Measurements from ENCODE around the gene RAB44.
"Not testable (repeated sequence)": the region's sequence is repeated elsewhere in the genome, so short reads cannot be mapped to it uniquely, and the experiment has no call there.

RAB44 gene

DNA sequence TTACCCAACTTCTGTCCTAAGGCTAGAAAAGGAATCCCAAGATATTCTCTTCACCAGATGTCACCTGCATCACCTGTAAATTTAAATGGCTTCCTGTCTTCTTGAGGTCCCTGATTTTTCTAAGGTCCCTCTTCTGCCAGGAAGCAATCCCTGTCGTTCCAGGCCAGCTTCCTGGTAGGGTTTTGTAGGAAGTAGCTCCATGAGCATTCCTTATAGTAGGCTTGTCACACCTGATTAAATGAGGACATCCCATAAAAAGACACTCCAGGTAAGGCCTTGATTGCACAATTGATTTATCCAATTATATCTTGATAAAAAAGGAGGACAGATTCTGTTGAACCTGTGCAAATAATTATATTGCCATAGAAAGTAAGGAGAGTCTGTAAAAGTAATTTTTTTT lies 8.7 kb downstream of the RAB44 start:
- DNase-seq (ENCODE audit: low read depth, low spot score), result no peak

DNA sequence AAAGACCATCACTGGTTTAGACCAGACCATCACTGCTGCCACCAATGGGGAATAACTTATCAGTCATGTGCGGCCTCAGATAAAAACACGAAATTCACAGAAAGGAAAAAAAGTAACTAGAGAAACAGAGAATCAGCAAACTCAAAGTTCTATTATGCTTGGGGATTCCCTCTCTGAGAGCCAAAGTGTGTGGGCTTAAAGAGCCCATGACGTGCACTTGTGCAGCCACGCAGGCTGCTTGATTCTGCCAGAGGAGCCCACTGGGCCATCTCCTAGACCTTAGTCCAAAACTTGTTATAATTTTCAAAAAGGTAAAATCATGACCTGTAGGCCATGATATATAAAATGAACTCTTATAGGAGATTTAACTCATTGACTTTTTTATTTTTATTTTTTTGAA lies 15.2 kb downstream of the RAB44 start:
- DNase-seq (ENCODE audit: low read depth, low spot score), result no peak

DNA sequence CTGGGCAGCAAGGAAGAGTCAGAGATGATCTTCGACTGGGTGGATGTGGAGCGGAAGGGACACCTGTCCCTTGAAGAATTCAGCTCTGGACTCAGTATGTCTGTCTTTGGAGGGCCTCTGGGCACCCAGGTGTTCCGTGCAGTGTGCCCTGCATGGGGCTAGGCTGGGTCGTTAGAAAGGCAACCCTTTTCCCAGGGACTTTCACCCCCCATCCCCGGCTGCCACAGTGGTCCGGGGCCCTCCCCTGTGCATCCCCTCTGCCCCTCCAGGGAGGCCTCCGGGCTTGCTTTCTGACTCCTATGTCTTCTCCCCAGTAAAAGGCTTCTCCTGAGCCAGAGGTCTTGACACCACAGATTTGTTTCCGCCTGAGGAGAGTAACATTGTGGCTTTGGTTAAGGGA lies 16.2 kb downstream of the RAB44 start:
- DNase-seq (ENCODE audit: low read depth, low spot score), result no peak

DNA sequence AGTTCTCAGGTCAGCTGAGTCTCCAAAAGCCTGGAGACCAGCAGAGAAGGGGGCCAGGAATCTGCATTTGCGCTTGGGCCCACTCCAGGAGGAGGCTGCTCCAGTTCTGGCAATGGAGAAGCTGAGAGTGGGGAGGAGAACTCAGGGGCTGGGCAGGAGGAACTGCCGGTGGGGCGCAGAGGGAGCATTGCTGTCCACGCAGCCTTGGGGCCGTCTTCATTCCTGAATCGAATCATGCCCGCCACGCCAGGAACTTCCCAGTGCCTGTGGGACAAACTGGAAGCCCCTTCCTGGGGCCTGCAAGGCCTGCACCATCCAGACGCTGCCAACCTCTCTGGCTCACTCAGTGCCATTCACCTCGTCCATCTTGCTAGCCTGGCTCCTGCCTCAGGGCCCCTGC lies 16.9 kb downstream of the RAB44 start:
- no peak for DNase-seq (ENCODE audit: low read depth, low spot score)

DNA sequence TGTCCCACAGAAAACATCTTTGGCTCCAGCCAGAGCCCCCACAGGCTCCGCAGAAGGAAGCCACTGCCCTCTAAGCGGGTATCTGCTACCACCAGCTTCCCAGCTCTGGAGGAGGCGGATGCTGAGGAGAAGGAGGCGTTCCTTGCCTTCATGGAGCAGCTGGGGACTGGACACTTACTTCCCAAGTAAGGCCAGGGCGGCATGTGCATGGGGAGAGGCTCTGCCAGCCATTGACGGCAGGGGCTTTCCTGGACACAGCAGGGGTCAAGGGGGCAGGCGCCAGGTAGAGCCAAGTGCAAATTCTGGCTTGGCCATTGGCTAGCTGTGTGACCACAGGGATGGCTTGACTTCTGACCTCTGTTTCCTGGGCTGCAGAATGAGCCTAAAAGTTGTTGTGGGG lies 17.8 kb downstream of the RAB44 start:
- DNase-seq (ENCODE audit: low read depth, low spot score), result no peak

DNA sequence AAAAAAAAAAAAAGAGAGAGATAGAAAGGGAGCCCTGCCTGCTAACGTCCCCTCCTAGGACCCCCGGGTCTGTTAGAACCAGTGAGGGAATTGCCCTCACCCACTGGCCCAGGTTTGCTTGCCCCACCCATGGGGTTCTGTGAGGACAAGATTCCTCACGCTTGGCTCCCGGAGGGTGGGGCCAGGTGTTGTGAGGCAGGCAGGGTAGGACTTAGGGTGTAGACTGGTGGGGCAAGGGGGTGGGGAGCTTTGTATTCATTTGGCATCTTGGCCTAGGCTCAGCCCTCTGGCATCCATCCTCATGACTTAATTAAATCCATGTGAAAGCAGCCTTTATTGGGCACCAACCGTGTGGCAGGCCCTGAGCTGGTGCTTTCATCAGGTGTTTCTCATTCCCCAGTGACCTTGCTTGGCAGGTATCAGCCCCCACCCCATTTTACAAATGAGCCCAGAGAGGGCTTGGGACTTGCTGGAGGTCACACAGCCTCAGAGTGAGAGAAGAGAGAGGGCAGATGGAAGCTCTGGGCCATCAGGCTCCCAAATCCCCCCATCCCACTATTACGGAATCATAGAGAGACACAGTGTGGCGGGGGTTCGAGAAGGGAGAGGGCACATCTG lies 19.0 kb downstream of the RAB44 start:
- DNase-seq (ENCODE audit: low read depth, low spot score), result no peak

DNA sequence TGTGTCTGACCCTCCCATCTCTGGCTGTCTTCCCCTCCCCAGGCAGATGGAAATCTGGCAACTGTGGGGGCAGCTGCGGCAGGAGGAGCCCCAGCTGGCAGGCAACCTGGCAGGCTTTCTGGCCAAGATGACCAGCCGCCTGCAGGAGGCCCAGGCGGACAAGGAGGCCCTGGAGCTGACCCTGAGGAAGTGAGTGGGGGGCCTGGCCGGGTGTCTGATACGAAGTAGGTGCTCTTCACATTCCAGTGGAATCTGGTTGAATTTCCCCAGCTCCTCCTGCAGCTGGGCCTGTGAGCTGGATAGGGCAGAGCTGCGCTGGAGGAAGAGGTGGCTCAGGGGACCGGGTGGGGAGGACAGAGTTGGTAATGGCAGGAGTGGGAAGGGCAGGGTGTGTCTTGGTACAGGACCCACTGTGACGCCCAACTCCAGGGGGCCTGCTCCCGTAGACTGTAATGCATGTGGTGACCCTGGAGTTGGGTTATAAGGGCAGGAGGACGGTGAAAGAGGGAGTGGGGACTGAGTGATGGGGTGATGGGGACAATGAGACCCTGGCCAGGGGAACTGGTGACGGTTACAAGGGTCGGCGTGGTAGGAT lies 19.7 kb downstream of the RAB44 start:
- no peak for DNase-seq (ENCODE audit: low read depth, low spot score)

DNA sequence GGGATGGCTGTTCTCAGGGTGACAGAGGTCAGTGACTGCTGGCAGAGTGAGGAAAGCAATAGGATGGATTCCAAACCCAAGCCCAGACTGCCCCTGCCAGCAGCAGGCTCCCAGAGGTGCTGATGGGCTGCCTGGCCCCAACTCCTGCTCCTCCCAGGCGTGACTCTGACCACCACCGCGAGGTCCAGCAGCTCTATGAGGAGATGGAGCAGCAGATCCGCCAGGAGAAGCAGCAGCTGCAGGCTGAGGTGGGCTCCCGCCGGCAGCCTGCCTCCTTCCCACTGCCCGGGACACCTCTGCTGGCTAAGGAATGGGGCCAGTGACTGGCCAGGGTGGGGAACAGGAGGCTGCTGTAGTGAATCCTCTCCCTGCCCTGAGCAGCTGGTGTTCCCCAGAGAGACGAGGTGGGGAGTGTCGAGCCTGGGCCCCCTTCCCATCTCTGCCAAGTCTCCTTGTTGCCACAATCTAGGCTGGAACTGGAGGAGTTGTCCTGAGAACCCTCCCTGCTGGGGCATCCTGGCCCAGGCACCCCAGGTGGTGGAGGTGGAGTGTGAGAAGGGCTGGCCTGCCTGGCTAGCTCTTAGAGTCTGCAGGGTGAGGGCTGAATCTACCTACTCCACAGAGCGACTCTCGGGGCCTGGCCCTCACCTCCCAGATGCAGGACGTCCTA lies 20.4 kb downstream of the RAB44 start:
- no peak for DNase-seq (ENCODE audit: low read depth, low spot score)

DNA sequence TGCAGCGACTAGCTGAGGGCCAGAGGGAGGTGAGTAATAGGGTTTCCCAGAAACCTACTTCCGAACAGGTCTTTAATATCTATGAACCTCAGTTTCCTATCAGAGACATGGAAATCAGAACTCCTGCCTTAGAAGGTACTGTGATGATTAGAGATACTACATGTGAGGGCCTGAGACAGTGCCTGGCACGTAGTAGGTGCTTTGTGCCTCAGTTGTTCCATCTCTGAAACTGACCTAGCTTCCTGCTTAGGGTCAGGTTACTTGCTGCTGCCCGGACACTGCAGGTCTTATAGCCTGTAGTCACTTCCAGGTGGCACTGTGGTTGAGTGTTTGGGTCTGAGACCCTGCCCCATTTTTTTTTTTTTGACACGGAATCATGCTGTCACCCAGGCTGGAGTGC lies 20.9 kb downstream of the RAB44 start:
- DNase-seq (ENCODE audit: low read depth, low spot score), result no peak

DNA sequence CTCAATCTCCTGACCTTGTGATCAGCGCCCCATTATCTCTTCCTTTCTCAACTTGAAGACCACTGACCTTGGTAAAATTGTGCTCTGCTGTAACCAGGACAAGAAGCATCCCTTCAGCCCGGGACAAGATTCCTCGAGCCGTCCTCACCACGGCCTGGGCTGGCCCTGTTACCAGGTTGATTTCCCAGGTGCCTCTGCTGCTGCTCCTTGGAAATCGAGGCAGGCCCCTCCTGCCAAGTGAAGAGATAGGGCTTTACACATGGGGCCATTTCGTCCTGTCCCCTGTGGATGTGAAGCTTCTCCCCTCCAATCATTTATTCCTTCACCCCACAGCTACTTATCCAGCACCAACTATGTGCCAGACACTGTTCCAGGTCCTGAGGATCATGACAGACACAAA lies 21.5 kb downstream of the RAB44 start:
- no peak for DNase-seq (ENCODE audit: low read depth, low spot score)

DNA sequence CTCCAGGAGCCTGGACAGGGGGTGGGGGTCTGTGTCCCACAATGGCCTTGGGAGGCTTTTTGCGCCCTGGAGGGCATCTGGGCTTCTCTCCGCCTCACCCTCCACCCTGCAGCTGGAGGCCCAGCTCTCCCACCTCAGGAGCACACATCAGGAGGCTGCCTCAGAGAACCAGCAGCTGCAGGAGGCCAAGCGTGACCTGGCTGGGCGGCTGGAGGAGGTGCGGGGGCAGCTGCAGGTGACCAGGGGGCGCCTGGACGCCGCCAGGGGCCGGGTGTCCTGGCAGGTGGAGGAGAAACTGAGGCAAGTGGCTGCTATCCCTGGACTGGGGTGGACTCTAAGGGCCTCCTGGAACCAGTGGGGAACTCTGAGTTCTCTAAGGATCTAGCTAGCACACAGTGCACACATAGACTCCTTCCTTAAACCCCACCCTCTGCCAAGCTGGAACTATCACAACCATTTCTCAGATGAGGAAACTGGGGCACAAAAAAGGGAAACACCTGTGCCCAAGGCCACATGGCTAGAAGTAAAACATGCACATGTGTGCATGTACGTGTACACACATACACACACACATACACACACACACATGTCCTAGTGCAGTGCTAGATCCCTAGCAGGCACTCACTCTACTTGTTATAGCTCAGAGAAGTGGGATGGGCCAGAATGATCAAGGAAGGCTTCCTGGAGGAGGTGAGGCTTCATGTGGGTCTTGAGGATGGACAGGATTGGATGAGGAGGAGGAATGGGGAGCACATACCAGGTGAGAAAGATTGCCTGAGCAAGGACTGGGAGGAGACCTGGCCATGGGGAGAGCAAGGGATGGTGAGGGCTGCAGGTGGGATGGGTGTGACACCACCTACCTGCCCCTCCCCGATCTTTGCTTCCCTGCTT lies 22.9 kb downstream of the RAB44 start:
- no peak for DNase-seq (ENCODE audit: low read depth, low spot score)

DNA sequence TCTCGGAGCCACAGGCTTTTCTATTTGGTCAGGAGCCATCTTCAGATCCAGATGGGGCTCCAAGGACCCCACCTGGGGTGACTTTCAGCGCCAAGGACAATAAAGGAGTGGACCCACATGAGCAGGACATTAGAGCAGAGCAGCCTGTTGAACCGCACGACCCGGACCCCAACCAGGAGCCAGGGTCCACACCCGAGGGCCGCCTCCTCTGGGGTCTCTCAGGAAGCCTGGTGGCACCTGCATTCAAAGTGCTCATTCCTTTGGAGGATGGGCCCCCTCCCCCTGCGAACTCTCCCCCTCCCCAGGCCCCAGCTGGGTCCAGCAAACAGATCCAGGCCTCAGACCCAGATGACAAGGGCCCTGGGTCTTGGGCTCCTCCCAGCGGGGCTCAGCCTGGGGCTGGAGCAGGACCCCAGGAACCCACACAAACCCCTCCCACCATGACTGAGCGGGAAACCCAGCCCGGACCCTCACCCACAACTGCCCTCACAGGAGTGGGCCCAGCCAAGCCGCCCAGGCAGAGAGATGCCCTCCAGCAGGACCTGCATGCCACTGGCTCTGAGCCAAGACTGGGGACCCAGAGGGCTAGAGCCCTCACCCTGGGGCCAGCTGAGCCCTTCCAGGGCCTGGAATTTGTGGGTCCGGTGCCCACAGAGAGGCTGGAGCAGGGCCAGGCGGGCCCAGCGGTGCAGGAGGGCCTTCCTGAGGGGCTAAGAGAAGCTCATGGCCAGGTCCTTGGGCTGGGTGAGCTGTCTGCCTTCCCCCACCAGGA lies 23.9 kb downstream of the RAB44 start:
- DNase-seq (ENCODE audit: low read depth, low spot score), result no peak

DNA sequence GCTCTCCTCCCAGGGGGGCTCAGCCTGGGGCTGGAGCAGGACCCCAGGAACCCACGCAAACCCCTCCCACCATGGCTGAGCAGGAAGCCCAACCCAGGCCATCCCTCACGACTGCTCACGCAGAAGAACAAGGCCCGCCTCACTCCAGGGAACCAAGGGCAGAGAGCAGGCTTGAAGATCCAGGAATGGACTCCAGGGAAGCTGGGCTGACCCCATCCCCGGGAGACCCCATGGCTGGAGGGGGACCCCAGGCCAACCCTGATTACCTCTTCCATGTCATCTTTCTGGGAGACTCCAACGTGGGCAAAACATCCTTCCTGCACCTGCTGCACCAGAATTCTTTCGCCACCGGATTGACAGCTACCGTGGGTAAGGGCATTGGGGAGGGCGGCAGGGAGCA lies 24.7 kb downstream of the RAB44 start:
- no peak for DNase-seq (ENCODE audit: low read depth, low spot score)

DNA sequence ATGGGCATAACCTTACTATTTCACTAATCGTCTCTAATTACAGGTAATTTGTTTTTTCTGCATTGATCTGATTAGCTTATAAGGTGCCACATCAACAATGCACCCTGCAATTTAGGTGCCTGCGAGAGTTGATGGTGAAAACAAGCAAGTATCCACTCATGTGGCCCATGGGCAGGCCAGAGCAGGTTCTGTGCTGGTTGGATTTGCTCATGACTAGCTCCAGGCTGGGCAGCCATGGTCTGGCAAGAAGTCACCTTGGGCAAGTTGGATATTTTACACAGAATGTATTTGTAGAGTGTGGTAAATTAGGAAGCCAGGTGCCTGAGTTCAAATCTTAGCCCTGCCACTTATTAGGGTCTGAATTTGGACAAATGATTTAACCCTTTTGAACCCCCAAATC lies 25.3 kb downstream of the RAB44 start:
- no peak for DNase-seq (ENCODE audit: low read depth, low spot score)

DNA sequence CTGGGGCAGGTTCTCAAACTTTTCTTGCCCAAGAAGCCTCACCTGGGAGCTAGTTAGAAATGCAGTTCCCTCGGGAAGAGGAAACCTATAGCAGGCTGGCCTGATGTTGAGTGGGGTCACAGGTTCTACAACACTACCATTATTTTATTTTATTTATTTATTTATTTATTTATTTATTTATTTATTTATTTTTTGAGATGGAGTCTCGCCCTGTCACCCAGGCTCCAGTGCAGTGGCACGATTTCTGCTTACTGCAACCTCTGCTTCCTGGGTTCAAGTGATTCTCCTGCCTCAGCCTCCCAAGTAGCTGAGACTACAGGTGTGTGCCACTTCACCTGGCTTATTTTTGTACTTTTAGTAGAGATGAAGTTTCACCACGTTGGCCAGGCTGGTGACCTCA lies 26.4 kb downstream of the RAB44 start:
- not testable (repeated sequence) for DNase-seq (ENCODE audit: low read depth, low spot score)

DNA sequence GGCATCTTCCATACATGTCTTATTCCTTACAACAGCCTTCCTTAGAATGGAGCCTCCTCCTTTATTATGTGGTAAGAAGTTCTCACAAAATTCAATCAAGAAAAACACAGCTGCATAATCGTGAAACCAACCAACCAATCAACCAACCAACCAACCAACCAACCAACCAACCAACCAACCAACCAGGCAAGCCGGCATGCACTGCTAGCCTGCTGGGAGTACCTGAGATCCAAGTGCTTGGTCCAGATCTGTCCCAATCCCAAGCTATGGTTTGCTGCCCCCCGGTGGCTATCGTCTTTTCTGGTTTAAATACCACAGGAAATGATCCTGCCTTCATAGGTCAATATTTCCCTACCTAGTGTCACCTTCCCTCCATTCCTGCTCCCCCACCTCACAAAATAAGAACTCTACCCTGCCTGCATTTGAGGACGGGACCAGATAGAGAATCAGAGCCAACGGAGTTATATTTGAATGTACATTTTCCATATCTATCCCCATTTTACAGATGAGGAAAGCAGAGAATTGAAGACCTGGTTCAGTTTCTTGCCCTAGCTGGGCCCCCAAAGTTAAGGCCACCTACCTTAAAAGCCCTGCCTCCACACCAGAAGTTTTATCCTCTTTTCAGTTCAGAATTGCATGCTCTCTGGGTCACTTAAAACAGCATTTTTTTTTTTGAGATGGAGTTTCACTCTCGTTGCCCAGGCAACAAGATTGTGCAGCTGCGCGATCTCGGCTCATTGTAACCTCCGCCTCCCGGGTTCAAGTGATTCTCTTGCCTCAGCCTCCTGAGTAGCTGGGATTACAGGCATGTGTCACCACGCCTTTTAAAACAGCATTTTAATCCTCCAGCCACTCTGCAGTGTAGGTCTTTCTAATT lies 27.1 kb downstream of the RAB44 start:
- DNase-seq (ENCODE audit: low read depth, low spot score), result peak; percentile 36

DNA sequence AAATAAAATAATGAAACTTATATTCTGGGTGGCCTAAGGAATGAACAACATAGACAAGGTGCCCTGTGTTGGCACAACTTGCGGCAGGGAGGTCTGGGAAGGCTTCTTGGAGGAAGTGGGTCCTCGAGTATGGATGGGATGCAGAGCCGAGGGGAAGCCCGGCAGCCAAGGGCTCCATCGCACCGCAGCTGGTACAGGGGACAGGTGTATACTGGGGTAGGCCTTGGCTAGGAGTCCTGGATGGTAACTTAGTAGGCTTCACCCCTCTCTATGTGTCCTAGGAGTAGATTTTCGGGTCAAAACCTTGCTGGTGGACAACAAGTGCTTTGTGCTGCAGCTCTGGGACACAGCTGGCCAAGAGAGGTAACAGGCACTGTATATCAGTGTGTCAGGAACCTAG lies 28.0 kb downstream of the RAB44 start:
- DNase-seq (ENCODE audit: low read depth, low spot score), result no peak

DNA sequence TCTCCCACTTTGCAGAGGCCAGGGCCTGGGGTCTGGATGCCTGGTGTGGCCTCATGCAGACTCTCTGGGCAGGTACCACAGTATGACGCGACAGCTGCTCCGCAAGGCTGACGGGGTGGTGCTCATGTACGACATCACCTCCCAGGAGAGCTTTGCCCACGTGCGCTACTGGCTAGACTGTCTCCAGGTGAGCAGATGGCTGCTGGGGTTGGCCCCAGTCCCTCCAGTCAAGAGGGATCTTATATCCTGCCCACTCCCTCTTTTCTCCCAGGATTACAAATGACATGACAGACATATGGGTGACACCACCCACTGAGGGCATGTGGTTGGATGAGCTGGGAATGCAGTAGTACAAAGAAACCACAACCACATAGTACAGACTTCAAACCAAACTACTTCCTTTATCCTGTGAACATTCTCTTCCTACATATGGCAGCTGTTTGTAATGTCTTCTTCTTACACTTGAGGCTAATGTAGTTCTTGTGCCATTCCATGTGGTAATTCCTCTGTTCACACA lies 29.9 kb downstream of the RAB44 start:
- DNase-seq (ENCODE audit: low read depth, low spot score), result no peak

DNA sequence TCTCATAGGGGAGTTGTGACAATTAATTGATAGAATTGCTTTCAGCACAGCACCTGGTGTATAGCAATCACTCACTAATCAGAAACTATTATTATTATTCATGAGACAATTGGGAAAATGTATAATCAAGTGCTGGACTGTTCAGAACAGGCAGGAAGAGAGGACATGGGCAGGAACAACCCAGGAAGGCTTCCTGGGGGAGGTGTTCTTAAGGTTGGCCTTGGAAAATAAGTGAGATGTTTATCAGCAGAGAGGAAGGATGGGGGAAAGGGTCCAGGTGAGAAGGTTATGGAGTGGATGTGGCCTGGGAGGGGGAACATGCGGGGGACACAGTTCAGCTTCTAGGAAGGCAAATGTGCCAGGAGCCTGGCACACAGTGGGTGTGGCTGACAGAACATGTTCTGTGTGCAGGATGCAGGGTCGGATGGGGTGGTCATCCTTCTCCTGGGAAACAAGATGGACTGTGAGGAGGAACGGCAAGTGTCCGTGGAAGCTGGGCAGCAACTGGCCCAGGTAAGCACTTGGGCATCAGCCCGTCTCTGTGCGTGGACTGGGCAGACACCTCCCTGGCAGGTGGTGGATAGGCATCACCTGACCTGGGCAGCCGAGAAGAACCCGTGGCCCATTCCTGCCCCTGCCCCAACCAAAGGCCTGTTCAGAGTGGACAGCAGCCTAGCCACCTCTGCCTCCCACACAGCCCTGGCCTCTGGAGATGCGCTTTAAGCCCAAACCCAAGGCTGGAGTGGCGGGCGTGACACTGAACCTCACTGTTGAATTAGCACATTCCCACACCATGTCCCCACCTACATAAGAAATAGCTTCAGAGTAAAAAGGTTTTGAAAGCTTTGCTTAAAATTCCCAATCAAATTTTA lies 30.9 kb downstream of the RAB44 start:
- no peak for DNase-seq (ENCODE audit: low read depth, low spot score)

DNA sequence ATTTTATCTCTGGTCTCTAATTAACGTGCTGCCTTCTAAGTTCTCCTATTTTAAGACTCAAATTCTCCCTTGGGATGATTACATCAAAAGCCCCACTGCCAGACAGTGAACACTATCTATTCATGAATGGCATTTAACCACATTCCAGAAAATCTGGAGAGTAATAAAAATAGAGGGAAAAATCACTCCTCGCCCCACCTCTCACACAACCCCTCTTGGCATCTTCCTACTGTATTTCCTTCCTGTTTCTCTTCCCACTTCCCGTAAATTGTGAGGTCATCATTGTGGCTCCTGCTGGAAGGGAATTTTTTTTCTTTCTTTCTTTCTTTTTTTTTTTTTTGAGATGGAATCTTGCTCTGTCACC lies 31.5 kb downstream of the RAB44 start:
- no peak for DNase-seq (ENCODE audit: low read depth, low spot score)

Data from smooth muscle cell of the brain vasculature (primary cell).